HG02840 (cell line): ENCODE measurements around the gene RMND5A.
A peak's percentile ranks its signal among the peaks of the same experiment; 100 is the strongest.

Experiments used
- ATAC-seq: cut with Tn5 transposase; IDR thresholded peaks from one replicate; pipeline ENCODE4 v1.9.1; 2021; ENCODE audit warnings: mild to moderate bottlenecking, moderate library complexity, moderate number of reproducible peaks; ENCODE audit not compliant: unreplicated experiment, low FRiP score

The RMND5A gene

DNA sequence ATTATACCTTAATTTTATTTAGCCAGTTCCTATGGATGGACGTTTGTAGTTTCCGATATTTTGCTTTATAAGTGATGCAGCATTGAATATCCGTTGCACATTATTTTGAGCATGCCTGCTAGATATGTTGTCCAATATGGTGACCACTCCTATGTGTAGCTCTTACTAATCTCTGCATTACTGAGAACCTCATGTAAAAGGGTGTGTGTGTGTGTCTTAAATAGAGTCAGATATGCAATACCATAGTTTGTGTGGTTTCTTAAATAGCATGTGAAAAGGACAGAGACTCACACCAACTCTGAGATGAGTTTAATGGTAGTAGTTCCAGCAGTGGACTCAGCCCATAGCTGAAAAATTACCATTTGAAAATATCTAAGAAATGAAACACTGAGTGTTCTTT is 38.3 kb downstream of the RMND5A start:
- no peak for ATAC-seq

DNA sequence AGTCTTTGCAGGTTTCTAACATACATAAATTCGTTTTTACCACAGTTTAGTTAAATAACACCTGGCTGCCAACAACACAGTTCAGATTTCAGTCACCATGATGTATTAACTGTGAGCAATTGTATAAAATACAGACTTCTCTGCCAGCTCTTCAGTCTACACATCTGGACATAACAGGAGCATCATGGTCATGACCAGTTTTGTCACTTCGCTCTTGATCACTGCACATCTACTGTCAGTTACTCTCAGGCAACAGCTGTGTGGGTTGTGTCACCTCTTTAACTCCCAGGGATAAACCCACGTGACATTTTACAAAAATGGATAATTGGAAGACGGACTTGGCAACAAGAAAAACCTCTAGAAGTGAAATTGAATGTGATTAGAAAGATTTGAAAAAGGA is 40.3 kb downstream of the RMND5A start:
- ATAC-seq = no peak

DNA sequence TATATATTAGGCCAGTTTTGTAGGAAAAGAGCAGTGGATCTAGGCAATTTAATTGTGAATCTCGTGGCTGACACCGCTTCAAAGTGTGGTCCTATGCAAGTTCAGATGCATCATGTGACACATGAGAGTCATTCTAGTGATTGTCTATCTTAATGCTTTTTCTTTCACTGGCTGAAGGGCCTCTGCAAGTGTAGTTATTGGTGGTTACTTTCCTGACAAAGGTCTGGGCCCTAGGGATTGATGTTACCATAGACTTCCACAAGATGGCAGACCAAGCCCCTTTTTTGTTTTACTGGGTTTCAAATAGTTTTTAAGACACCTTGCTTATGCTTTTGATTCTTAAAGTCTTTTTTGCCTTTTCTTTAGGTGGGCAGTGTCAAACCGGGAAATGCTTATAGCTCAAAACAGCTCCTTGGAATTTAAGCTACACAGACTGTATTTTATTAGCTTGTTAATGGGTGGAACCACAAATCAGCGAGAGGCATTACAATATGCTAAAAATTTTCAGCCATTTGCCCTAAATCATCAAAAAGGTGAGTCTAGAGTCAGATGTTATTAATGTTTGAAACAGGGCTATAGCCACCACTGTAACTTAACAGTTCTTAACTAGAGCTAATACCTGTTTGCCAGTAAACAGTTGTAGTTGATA is 44.7 kb downstream of the RMND5A start:
- ATAC-seq = no peak

DNA sequence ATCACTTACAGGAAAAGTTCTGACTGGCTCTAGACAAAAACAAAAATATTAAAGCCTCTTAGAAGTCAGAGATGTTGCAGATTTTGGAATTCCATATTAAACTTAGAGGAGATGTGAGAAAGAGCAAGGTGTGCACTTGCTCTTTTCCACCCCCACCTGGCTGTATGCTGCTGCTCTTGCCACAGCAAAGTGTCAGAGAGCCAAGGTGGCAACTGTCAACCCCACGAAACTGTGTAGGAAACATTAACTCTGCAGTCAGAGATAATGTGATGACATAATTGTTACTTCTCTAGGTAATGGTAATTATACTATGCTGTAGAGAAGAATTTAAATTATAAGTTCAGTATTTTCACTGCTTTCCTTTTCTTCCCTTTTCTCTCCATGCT is 45.2 kb downstream of the RMND5A start:
- no peak for ATAC-seq

DNA sequence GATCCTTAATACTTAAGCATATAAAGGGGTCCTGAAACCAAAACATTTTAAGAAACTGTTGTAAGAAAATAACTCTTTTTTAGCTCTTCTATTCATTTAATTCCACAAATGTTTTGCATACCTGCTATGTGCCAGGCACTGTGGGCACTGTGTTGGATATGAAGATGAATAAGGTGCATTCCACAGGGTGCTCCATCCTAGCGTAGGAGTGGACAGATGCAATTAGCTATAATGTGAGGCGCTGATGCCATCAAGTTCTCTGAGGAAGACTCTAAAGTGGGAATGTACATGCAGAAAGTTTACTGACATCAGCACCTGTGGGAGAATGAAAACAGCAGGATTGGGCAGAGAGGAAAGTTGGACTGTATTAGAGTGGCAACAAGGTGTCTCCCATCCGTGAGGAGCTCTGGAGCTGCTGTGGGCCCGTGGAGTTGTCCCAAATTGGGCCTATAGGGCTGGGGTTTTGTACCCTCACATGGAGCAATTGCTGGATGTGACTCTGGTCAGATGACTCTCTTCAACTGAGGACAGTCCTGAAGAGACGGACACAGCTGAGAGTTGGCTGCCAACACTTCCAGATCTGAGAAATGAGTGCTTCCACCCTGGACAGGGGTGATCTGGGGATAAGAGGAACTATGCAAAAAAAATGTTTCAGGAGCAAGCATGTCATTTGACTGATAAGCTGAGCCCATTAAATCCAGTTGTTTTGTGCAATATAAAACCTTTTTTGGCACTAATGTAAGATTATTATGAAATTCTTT is 48.3 kb downstream of the RMND5A start:
- no peak for ATAC-seq

DNA sequence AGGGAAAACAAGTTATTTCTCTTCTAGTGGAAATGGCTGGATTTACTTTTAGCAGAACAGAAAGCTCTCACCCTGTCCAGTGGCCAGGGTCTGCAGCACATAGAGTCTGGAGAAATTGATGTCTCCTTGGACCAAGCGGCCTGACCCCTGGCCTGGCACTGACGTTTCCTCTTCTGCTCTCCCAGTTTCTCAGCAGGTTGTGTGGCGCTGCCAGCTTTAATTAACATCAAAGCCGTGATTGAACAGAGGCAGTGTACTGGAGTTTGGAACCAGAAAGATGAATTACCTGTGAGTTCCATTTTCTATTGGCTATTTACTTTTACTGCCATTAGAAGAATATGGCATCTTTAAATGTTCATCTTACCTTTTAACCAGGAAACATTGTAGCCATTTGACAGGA is 49.7 kb downstream of the RMND5A start:
- ATAC-seq = no peak

DNA sequence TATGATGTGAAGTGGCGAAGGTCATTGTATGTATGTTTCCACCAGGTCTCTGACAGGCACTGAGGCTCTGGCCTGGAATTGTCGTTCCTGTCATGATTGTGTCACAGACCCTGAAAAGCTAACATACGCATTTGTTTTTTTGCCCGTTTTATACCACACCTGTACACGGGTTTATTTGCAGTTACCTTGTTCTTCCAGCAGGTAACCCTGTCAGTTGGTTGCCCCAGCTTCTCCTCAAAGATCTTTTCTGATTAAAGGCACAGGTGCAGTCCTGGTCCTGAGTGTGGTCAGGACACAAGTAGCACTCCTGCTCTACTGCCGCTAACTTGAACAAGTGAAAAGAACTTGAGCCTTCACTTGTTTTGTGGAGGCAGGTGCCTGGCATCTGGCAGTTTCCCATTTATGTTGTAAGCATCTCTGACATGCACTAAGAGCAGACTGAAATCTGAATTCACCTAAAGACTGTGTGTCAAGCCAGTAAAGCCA is 50.8 kb downstream of the RMND5A start:
- no peak for ATAC-seq

DNA sequence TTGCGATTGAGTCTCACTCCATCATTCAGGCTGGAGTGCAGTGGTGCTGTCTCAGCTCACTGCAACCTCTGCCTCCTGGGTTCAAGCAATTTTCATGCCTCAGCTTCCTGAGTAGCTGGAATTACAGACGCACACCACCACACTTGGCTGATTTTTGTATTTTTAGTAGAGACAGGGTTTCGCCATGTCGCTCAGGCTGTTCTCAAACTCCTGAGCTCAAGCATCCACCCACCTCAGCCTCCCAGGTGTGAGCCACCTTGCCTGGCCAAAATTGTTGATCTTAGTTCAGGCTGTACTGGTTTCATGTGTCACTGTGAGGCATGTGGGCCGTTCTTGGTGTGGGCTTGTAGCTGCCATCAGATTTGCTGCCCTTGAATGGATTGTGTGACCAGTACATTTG is 52.5 kb downstream of the RMND5A start:
- no peak for ATAC-seq

DNA sequence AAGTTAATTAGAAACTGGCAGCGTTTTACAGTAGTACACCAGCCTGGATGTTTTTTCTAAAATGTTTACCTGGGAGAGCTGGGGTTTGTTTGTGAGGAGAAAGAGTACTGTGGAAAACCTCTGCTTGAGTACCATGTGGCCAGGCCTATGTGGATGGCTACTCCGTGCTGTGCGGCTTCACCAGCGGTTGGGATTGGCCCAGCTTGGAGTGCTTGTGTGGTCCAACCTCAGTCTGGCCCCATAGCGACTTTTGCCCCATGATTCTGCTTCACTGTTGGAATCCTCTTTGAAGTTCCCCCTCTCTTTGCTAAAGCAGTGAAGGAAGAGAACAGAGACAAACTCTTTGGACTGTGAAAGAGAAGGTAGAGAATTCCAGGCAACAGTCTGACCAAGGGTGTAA is 54.8 kb downstream of the RMND5A start:
- ATAC-seq = no peak

DNA sequence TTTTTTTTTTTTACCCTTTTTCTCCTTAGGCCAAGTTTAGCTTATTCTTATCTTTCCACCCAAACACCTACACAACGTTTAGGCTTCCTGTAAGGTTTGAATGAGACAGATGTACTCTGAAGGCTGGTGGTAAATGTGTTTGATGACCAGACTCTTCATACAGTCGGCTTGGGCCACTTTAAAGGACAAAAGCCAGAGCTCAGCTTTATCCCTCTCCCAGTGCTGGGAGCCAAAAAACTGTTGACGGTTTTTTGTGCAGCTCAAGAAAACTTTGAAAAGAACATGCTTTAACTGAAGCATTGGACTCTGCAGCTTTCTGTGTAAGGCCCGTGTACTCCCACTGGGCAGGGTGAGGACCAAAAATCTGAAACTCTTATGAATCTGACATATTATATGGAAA is 55.2 kb downstream of the RMND5A start:
- no peak for ATAC-seq

DNA sequence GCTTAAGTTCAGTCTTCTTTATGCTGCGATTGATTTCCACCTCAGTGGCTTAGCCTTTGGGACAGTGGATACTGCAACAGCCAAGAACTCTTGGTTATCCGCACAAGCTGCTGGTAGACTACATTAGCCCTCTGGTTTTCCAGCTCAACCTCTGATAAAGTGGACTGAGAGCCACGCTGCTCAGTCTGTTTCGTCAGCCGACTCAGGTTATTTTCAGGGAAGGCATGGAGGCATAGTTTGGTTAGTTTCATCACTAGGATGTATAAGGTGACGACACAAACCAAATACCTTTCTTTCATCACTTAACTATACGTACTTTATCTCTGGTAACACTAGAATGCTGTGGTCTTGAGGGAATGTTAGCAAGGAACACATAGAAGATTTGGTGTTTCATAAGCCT is 56.4 kb downstream of the RMND5A start:
- ATAC-seq = no peak

DNA sequence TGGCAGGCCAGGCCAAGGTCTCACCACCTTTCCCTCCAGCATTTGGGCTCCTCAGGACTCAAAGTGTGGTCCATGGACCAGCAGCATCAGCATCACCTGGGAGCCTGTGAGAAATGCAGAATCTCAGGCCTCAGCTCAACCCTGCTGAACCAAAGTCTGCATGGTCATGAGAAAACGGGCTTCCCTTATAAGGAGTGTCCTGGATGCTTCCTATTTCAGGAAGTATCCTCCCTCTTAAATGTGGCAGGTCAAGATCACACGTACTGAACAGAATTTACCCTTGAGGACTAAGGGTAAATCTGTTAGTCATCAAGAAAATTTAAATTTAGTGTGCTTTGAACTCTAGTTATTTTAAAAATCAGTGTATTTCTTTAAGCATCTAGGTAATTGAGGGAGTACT is 58.9 kb downstream of the RMND5A start:
- ATAC-seq = no peak

DNA sequence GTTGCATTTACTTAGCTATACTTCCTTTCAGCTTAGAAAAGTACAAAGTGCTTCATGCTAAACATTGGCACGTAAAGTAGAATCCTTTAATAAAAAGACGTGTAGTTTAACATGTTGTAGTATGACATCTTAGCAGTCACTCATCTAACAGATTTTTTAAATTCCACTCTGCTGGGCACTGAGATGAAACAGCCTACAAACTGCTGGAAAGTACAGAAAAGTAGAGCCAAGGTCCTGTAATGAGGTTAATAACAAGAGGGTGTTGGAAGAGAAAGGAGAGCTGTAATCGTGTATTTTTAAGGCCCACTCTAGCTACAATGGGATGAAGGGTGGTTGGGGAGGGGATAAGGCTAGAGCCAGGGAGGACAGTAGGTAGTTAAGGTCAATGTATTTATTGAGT is 59.9 kb downstream of the RMND5A start:
- ATAC-seq = no peak

DNA sequence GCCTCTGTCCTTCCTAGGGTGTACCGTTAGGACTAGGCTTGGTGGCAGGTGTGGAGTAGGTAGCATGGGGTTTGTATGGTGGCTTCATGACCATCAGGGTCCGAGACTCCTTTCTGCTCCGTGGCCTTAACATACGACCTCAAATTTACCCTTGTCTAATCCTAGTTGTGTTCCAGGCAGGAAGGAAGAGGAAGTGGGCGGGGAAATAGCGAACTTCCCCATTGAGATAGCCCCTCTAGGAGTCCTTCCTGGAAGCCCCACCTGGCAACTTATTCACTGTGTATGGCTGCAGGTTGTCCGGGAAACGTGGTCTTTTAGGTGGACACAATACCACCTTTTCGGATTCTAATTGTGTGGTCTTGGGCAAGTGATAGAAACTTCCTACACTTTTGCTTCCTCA is 61.3 kb downstream of the RMND5A start:
- ATAC-seq = no peak

DNA sequence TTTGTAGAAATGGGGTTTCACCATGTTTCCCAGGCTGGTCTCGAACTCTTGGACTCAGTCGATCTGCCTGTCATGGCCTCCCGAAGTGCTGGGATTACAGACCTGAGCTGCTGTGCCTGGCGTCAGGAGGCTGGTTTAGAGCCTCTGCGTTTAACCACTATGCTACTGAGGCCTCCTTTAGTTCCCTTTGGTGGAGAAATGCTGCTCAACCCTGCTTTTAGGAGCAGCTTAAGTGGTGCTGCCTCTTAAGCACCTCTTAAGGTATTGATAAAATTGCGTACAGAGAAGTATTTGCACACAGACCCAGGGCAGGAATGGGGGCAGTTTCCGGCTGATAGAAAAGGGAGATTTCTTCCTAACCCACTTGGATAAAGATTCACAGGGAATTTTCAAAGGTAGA is 62.7 kb downstream of the RMND5A start:
- no peak for ATAC-seq

DNA sequence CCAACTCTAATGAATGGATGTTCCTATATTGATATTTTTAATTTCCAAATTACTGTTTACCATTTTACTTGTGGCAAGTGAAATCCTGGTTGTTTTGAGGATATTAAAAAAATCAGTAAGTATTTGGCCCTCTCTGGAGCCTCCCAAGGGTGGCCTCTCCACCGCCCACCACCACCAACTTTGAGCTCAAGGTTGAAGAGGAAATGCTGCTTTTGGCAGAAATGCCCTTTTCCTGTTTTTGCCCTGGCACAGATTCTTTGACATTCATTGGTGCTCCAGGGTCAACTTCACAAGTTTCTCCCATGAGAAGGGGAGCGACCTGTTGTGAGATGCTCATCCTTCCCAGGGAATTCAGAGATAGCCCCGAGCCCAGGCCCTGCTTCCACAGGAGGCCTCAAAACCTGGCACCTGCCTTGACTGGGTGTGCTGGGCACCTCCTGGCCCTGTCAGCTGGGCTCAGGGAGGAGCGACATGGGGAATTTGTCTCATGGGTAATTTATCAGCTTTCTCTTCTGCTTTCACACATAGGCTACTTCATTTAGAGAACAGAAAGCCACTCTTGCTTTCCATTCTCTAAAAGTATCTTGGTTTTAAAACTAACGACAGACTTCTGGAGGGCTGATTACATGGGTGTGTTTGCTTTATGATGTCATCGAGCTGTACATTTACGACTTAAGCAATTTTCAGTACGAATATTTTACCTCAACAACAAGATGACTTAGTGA is 63.7 kb downstream of the RMND5A start:
- peak; percentile 94 for ATAC-seq

DNA sequence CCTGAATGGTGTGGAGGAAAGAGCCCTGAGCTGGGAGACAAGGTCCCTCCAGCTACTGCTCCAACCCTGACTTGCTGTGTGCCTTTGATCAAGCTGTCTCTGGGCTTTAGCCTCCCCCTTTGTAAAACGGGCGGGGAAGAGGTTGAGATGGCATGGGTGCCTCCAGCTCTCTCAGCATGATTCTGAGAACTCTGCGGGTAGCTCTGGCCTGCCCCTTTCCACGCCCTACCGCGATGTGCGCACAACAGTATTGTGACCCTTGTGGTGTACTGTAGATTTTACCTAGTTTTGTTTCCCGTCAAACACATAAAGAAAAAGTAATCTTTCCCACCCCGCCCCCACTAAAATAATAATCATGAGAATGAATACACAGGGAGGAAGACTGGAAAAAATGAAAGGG is 65.4 kb downstream of the RMND5A start:
- ATAC-seq = no peak

DNA sequence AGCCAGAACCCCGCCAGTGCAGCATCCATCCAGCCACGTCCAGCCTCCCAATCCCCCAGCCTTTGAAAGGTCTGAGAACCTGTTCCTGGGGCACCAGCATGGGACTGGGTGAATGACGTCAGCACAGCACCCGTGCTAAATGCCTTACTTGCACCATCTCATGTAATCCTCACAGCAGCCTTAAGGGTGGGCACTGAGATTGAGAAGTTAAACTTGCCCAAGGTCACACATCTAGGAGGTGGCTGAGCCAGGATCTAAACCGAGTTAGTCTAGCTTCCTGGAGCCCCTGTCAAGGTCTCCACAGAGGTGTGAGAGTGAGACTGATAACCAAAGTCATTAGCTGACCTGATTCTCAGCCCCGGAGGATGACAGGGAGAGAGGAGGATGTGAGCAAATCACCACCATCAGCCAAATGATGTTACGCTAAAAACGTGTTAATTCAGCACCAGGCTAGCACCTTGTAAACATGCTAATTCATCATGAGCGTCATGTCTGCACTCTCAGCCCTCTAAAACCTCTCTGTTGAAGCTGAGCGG is 66.0 kb downstream of the RMND5A start:
- no peak for ATAC-seq

DNA sequence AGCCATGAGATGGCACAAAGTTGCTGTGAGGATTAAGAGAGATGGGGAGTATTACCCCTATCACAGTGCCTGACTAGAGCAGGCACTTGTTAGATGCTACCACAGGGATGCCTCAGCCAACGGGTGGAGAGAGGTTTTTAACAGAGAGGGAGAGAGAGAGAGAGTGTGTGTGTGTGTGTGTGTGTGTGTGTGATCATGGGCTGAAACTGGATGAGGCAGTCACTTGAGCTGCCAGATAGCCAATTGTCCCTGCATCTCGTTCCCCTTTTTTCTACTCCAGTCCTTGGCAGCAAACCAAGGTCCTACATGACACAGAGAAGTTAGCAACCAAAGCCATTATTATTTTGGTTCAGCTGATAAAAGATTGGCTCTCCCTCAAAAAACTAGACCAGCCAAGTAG is 67.6 kb downstream of the RMND5A start:
- no peak for ATAC-seq

DNA sequence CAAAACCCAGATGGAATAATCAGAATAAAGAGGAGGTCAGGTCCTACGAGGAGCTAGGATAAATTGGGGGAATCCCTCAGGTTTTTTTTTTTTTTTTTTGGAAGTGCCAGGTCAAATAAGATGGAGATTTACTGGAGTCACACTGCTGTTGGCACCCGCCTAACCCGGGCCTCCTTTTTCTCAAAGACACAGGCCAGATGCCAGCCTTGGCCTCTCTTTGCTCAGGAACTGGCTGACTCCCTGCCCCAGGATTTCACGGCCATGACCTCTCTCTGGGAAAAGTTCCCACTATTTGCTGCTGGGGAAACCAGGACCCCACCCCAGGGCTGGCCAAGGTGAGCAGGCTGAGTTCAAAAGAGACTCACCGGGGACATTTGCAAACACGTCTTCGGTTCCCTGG is 68.1 kb downstream of the RMND5A start:
- ATAC-seq = no peak
